Fibroblast of pulmonary artery (primary cell): Measurements from ENCODE around the gene LRP1B.

Experiments
- DNase-seq: peaks from one replicate; pipeline ENCODE4 v3.0.0-alpha.2; 2010; ENCODE audit warnings: low read depth
- H3K4me3 ChIP-seq: replicated peaks from 2 replicates; pipeline ENCODE4 v1.5.1; 2011; ENCODE audit warnings: low read depth, mild to moderate bottlenecking, control low read depth, low read length, moderate library complexity
- CTCF ChIP-seq: IDR thresholded peaks from 2 replicates; pipeline ENCODE4 v1.5.1; 2011; ENCODE audit warnings: mild to moderate bottlenecking, control low read depth, low read length, inconsistent platforms; ENCODE audit errors: missing control alignments

Gene LRP1B

GRCh38 chr2:141522048-141522447 lies 608.8 kb downstream of the LRP1B start:
- DNase-seq = no peak
- TF ChIP-seq CTCF = no peak
- no peak overlapping the region for H3K4me3 ChIP-seq

- TF ChIP-seq CTCF = no peak
- no peak for DNase-seq
- H3K4me3 ChIP-seq = no peak overlapping the region
These were observed 610.9 kb downstream of the LRP1B start for GRCh38 chr2:141519906-141520305.

GRCh38 chr2:141517852-141518421 lies 612.9 kb downstream of the LRP1B start:
- no peak overlapping the region for H3K4me3 ChIP-seq
- TF ChIP-seq CTCF = no peak
- DNase-seq = no peak

- no peak for TF ChIP-seq CTCF
- DNase-seq = no peak
- H3K4me3 ChIP-seq = no peak overlapping the region
These were observed 613.5 kb downstream of the LRP1B start for GRCh38 chr2:141517180-141517851.

DNA sequence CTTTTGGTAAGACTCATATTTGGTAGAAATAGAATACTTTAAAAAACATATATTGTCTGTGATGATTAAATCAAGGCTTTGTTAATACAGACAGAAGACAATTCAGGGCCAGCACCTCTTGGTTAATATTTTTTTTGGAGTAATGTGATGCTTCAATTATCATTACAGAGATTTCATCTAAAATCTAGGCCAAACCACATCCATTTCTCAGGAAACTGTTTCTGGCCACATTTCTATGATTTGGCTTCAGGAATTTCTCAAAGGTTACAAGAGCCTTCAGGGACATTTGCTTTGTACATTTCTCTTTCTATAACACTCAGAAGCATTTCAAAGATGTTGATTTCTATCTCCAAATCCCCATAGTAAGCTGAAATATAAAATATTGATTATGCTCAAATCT lies 614.9 kb downstream of the LRP1B start:
- no peak overlapping the region for H3K4me3 ChIP-seq
- TF ChIP-seq CTCF = no peak
- DNase-seq = no peak

DNA sequence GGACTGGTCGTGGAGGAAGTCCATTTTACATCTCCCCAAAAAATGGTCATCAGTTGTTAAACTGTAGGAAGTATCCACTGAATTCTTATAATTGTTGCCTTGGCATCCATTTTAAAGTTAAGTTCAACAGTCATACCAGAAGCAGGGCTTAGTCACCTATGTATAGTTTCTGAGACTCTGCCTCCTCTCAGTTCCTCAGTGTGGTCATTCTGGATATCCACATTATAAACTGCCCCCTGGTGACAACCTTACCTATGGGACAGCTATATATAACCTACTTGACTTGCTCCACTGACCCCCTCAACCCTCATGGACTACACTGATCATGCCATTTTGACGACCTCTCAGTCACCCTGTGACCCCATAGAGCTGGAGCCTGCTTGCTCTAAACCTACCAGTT lies 617.0 kb downstream of the LRP1B start:
- H3K4me3 ChIP-seq = no peak overlapping the region
- no peak for DNase-seq
- TF ChIP-seq CTCF = no peak

DNA sequence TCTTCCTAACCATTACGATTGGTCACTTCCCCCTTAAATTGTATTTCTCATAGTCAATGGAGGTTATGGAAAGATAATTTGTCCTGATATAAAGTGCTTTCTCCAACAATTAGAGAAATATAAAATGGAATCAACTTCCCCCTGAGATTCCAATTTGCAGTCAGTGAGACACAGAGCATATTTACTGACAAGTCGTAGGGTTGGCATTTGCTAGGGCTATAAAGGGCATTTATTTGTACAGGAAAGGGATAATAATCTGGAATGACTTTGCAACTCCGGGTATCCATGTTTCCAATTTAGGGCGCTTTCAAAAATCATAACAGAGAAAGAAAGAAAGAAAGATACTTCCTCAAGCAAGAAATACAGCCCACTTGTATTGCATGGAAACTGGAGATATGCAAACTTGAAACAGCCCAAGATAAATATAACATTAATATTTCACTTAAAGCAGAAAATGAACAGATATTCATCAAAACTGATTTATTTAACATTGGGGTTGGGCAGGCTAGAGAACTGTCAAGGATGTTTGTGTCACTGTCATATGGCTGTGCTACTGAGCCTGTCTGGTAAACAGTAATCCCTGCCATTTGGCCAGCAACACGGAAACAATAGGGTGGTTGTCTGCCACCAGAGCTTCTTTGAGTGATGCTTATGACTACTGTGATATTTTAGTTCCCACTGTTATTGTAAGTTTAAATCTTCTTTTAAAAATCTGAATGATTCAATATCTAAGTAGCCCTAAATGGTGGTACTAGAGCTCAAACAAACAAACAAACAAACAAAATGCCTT lies 621.8 kb downstream of the LRP1B start:
- DNase-seq = no peak
- TF ChIP-seq CTCF = no peak
- no peak overlapping the region for H3K4me3 ChIP-seq
